ENCODE data around the gene FNTB.
"Not testable (repeated sequence)": the region's sequence is repeated elsewhere in the genome, so short reads cannot be mapped to it uniquely, and the experiment has no call there.

Gene FNTB

GRCh38 chr14:65012353-65012752 is 25.7 kb downstream of the FNTB start:
- Mint-ChIP-seq H3K27ac (no peak overlapping the region), H3K9me3 (no peaks in the 10 kb centered on the region), H3K36me3 (peaks cover 10% of the 10 kb centered on the region), H3K4me1 (no peaks in the 10 kb centered on the region), H3K27me3 (no peaks in the 10 kb centered on the region), H3K4me3 (no peak overlapping the region)

DNA sequence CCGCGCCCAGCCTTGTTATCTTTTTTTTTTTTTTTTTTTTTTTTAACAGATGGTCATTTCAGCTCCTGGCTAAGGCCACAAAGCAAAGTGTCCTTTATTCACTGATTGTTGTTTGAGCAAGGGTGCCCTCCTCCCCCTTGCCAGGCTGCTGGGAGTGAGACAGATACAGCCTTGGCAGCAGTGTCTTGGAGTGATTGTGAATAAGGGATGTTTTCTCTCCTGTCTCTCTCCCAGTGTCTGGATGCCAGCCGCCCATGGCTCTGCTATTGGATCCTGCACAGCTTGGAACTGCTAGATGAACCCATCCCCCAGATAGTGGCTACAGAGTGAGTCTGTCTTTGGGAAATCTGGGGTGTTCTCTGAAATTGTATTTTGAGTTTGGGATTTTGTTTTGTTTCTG is 28.7 kb downstream of the FNTB start:
- H3K36me3 Mint-ChIP-seq: peaks cover 6% of the 10 kb centered on the region
- H3K4me3 Mint-ChIP-seq: no peak overlapping the region
- no peak overlapping the region for H3K27ac Mint-ChIP-seq
- no peaks in the 10 kb centered on the region for H3K27me3 Mint-ChIP-seq
- no peaks in the 10 kb centered on the region for H3K4me1 Mint-ChIP-seq
- H3K9me3 Mint-ChIP-seq: no peaks in the 10 kb centered on the region

DNA sequence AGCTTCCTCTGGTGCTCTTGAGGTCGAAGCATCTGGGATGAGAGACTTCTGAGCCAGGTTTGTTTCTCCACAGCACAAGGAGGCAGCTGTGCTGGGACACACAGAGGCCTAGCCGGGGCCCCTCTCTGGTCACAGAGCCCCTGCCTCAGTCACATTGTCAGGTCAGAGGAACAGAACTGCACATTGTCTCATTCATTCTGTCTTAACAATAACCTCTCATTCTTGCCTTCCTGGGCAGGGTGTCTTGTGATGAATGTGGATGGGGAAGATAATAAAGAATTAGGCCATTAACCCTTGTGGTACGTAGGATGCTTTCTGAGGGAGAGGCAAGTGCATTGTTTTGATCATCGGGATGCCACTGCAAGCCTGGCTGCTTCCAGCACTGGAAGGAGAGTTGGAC is 29.8 kb downstream of the FNTB start:
- Mint-ChIP-seq H3K4me1 (no peaks in the 10 kb centered on the region), H3K4me3 (no peak overlapping the region), H3K9me3 (no peaks in the 10 kb centered on the region), H3K27me3 (no peaks in the 10 kb centered on the region), H3K27ac (no peak overlapping the region), H3K36me3 (peaks cover 6% of the 10 kb centered on the region)

DNA sequence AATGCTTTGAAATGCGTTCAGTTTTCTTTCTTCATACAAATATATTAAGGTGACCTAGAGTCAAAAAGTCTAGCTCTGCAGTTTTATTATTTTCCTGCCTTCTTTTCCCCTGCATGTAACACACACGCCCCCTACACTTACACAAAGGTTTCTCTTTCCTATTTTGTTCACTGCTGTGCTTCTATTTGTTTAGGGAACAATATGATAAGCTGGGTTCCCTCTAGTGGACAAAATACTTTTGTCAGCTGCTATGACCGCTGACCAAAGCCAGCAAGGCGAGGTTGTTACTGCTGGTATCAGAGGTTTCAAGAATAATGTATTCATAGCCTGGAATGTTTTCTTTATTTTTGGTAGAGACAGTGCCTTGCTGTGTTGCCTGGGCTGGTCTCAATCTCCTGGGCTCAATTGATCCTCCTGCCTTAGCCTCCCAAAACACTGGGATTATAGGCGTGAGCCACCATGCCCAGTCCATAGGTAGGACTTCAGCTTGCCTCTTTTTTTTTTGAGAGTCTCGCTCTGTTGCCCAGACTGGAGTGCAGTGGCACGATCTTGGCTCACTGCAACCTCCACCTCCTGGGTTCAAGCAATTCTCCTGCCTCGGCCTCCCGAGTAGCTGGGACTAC is 33.4 kb downstream of the FNTB start:
- H3K27me3 Mint-ChIP-seq: no peaks in the 10 kb centered on the region
- H3K27ac Mint-ChIP-seq: no peak overlapping the region
- no peaks in the 10 kb centered on the region for H3K9me3 Mint-ChIP-seq
- H3K36me3 Mint-ChIP-seq: peaks cover 3% of the 10 kb centered on the region
- no peaks in the 10 kb centered on the region for H3K4me1 Mint-ChIP-seq
- H3K4me3 Mint-ChIP-seq: no peak overlapping the region

- H3K9me3 Mint-ChIP-seq: no peaks in the 10 kb centered on the region
- H3K4me3 Mint-ChIP-seq: no peak overlapping the region
- H3K27ac Mint-ChIP-seq: no peak overlapping the region
- no peaks in the 10 kb centered on the region for H3K4me1 Mint-ChIP-seq
- H3K36me3 Mint-ChIP-seq: peaks cover 5% of the 10 kb centered on the region
- H3K27me3 Mint-ChIP-seq: no peaks in the 10 kb centered on the region
Measured at GRCh38 chr14:65024957-65025356, 38.3 kb downstream of the FNTB start.

DNA sequence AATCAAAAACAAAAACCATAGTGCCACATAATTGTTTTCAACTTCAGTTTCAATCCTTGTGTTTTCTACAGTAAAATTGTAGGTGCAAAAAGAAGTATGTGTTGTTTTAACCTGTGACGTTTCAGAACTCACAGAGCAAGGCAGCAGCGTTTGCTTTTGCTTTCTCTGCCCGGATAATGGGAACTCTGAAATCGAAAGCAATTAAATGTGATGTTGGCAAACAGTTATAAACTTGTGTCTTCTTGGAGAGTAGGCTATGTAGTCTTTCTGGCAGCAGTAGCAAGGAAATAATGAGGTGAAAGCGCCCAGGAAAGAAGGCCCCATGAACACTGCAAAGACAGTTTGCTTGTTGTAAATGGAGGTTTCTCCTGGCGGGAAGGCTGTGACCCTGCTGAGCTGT is 39.1 kb downstream of the FNTB start:
- no peaks in the 10 kb centered on the region for H3K9me3 Mint-ChIP-seq
- no peaks in the 10 kb centered on the region for H3K4me1 Mint-ChIP-seq
- peaks cover 5% of the 10 kb centered on the region for H3K36me3 Mint-ChIP-seq
- no peaks in the 10 kb centered on the region for H3K27me3 Mint-ChIP-seq
- H3K27ac Mint-ChIP-seq: no peak overlapping the region
- H3K4me3 Mint-ChIP-seq: no peak overlapping the region

GRCh38 chr14:65026526-65026925 is 39.8 kb downstream of the FNTB start:
- no peaks in the 10 kb centered on the region for H3K27me3 Mint-ChIP-seq
- no peaks in the 10 kb centered on the region for H3K4me1 Mint-ChIP-seq
- H3K9me3 Mint-ChIP-seq: no peaks in the 10 kb centered on the region
- no peak overlapping the region for H3K27ac Mint-ChIP-seq
- H3K4me3 Mint-ChIP-seq: no peak overlapping the region
- H3K36me3 Mint-ChIP-seq: peaks cover 7% of the 10 kb centered on the region

DNA sequence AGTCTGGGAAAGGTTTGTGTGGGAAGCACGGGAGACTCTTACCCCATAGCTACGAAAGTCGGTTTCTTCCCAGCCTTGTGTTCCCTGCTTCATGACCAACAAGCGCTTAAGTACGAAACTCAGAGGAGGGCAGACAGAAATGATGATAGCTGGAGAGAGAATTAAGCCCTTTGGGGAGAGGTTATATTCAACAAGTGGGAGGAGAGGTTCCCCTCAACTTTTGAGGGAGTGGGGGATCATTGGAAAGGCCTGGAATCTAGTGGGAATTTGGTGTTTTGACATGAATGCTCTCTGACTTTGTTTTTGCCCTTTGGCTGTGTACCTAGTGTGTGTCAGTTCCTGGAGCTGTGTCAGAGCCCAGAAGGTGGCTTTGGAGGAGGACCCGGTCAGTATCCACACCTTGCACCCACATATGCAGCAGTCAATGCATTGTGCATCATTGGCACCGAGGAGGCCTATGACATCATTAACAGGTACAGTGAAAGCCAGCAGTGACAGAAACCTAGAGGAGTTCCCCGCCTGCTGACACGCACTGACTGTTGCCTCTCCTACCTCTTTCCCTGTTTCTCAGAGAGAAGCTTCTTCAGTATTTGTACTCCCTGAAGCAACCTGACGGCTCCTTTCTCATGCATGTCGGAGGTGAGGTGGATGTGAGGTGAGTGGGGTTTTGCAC is 40.6 kb downstream of the FNTB start:
- H3K27me3 Mint-ChIP-seq: no peaks in the 10 kb centered on the region
- peaks cover 9% of the 10 kb centered on the region for H3K36me3 Mint-ChIP-seq
- no peak overlapping the region for H3K4me3 Mint-ChIP-seq
- no peaks in the 10 kb centered on the region for H3K4me1 Mint-ChIP-seq
- no peak overlapping the region for H3K27ac Mint-ChIP-seq
- H3K9me3 Mint-ChIP-seq: no peaks in the 10 kb centered on the region

DNA sequence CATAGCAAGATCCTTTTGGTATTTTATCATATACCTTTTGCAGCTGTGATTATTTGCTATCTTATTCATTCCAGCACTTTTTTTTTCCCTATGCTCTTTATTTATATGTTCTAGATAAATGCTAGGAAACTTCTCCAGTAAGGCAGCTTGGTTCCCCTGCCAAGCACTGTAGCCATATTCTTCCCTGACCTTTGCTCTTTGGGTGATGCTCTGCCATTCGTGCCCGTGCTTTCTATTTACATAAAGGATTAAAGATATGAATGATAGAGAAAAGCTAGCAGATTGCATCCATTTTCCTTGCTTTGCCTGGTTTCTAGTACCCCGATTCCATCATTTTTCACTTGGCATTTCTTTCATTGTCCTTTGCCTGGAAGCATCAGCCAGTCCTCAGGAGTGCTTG is 42.2 kb downstream of the FNTB start:
- no peaks in the 10 kb centered on the region for H3K4me1 Mint-ChIP-seq

DNA sequence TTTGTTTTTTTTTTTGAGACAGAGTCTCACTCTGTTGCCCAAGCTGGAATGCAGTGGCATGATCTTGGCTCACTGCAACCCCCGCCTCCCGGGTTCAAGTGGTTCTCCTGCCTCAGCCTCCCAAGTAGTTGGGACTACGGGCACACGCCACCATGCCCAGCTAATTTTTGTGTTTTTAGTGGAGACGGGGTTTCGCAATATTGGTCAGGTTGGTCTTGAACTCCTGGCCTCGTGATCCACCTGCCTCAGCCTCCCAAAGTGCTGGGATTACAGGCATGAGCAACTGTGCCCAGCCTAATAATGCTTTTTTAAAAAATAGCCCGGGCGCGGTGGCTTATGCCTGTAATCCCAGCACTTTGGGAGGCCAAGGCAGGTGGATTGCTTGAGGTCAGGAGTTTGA is 44.6 kb downstream of the FNTB start:
- not testable (repeated sequence) for H3K9me3 Mint-ChIP-seq, H3K4me1 Mint-ChIP-seq, H3K27me3 Mint-ChIP-seq, H3K4me3 Mint-ChIP-seq, H3K27ac Mint-ChIP-seq
- H3K36me3 Mint-ChIP-seq: peaks cover 11% of the 10 kb centered on the region

More for the DNA sequence above, 42.2 kb downstream of the FNTB start:
- no peaks in the 10 kb centered on the region for H3K27me3 Mint-ChIP-seq
- H3K27ac Mint-ChIP-seq: no peak overlapping the region
- no peaks in the 10 kb centered on the region for H3K9me3 Mint-ChIP-seq
- H3K36me3 Mint-ChIP-seq: peaks cover 11% of the 10 kb centered on the region
- H3K4me3 Mint-ChIP-seq: no peak overlapping the region

DNA sequence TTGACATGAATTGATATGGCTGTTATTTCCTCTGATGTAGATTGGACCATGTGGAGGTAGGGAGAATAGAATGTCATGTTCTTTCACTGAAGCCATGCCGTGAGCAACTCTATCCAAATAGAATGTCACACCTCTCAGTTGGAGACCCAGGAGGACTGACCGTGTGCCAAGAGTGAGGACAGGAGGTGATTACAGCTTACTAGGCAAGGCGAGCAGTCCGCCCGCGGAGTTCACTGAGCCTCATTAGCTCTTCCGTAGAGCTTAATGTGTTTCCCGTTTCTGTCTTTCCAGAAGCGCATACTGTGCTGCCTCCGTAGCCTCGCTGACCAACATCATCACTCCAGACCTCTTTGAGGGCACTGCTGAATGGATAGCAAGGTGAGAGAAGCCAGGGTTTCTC is 45.6 kb downstream of the FNTB start:
- H3K4me1 Mint-ChIP-seq: no peaks in the 10 kb centered on the region
- H3K27me3 Mint-ChIP-seq: no peaks in the 10 kb centered on the region
- H3K36me3 Mint-ChIP-seq: peaks cover 13% of the 10 kb centered on the region
- H3K9me3 Mint-ChIP-seq: no peaks in the 10 kb centered on the region
- no peak overlapping the region for H3K27ac Mint-ChIP-seq
- no peak overlapping the region for H3K4me3 Mint-ChIP-seq

- H3K27me3 Mint-ChIP-seq: no peaks in the 10 kb centered on the region
- no peaks in the 10 kb centered on the region for H3K4me1 Mint-ChIP-seq
- H3K27ac Mint-ChIP-seq: no peak overlapping the region
- H3K36me3 Mint-ChIP-seq: peaks cover 13% of the 10 kb centered on the region
- no peak overlapping the region for H3K4me3 Mint-ChIP-seq
- H3K9me3 Mint-ChIP-seq: no peaks in the 10 kb centered on the region
Measured at GRCh38 chr14:65033181-65033580, 46.5 kb downstream of the FNTB start.

DNA sequence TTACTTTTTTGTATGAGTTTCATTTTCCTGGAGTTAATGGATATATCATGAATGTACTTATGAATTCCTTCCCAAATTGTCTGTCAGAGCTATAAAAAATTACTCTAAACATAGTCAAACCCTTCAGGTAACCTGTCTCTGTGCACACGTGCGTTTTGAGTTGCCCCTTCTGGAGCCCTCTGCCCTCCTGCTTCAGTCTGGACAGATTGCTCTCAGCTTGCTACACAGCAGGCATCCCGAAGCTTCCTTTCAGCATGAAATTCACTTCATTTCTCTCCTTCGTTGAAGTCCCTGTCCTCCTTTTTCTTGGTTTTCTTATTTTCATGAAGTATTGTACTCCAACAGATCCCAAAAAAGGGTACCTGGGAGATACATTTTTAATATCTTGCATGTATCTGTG is 47.3 kb downstream of the FNTB start:
- H3K27me3 Mint-ChIP-seq: no peaks in the 10 kb centered on the region
- no peaks in the 10 kb centered on the region for H3K4me1 Mint-ChIP-seq
- no peak overlapping the region for H3K27ac Mint-ChIP-seq
- no peak overlapping the region for H3K4me3 Mint-ChIP-seq
- H3K9me3 Mint-ChIP-seq: no peaks in the 10 kb centered on the region
- H3K36me3 Mint-ChIP-seq: peaks cover 14% of the 10 kb centered on the region

- H3K36me3 Mint-ChIP-seq: peaks cover 14% of the 10 kb centered on the region
- no peaks in the 10 kb centered on the region for H3K4me1 Mint-ChIP-seq
- H3K4me3 Mint-ChIP-seq: no peak overlapping the region
- H3K27ac Mint-ChIP-seq: no peak overlapping the region
- no peaks in the 10 kb centered on the region for H3K9me3 Mint-ChIP-seq
- H3K27me3 Mint-ChIP-seq: no peaks in the 10 kb centered on the region
Measured at GRCh38 chr14:65035049-65035448, 48.4 kb downstream of the FNTB start.

DNA sequence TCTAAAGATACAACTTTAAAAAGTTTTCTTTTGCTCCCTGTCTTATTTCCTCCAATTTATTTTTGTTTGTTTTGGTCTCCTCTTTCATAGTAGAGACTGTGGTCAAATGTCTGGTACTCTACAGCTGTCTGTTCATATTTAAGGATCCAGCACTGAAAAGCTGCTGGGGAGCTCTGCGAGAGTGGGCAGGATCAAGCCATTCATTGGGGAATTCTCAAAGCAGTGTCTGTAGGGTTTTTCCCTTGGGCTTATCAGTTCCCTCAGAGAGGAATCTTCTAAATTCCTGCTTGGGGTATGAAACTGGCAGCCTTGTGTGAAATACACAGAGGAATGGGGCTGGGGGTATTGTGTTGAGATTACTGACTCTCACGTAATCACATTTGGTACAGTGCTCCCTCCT is 52.3 kb downstream of the FNTB start:
- H3K36me3 Mint-ChIP-seq: peaks cover 10% of the 10 kb centered on the region
- H3K4me3 Mint-ChIP-seq: no peak overlapping the region
- H3K27me3 Mint-ChIP-seq: no peaks in the 10 kb centered on the region
- no peak overlapping the region for H3K27ac Mint-ChIP-seq
- H3K4me1 Mint-ChIP-seq: no peaks in the 10 kb centered on the region
- H3K9me3 Mint-ChIP-seq: no peaks in the 10 kb centered on the region

- no peaks in the 10 kb centered on the region for H3K27me3 Mint-ChIP-seq
- H3K27ac Mint-ChIP-seq: no peak overlapping the region
- H3K9me3 Mint-ChIP-seq: no peaks in the 10 kb centered on the region
- H3K36me3 Mint-ChIP-seq: peaks cover 14% of the 10 kb centered on the region
- no peak overlapping the region for H3K4me3 Mint-ChIP-seq
- no peaks in the 10 kb centered on the region for H3K4me1 Mint-ChIP-seq
Measured at GRCh38 chr14:65040666-65041433, 54.2 kb downstream of the FNTB start.
